ENCODE data around the gene PPM1E.

DNA sequence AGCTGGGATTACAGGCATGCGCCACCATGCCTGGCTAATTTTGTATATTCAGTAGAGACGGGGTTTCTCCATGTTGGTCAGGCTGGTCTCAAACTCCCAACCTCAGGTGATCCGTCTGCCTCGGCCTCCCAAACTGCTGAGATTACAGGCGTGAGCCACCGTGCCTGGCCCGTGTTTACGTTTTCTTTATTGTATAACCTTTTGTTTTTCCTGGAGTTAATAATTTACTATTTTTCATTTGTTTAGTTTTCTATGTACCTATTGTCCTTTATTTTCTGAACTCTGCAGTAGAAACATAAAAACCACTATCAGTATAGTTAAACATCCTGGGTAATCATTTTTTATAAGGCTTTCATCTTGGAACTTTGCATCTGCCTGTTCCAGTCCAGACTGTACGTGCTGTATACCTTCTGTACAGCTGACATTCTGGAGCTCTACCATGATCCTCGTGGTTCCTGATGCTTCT is 73.6 kb downstream of the PPM1E start:
- TF ChIP-seq POLR2AphosphoS5 (IDR thresholded peaks at IDR 0.05; ENCODE audit: low read depth, low read length) (no peak), SIN3A (IDR thresholded peaks at IDR 0.05; ENCODE audit: borderline replicate concordance, insufficient read depth, low read length) (no peak)
- TF ChIP-seq, protein P1, sequence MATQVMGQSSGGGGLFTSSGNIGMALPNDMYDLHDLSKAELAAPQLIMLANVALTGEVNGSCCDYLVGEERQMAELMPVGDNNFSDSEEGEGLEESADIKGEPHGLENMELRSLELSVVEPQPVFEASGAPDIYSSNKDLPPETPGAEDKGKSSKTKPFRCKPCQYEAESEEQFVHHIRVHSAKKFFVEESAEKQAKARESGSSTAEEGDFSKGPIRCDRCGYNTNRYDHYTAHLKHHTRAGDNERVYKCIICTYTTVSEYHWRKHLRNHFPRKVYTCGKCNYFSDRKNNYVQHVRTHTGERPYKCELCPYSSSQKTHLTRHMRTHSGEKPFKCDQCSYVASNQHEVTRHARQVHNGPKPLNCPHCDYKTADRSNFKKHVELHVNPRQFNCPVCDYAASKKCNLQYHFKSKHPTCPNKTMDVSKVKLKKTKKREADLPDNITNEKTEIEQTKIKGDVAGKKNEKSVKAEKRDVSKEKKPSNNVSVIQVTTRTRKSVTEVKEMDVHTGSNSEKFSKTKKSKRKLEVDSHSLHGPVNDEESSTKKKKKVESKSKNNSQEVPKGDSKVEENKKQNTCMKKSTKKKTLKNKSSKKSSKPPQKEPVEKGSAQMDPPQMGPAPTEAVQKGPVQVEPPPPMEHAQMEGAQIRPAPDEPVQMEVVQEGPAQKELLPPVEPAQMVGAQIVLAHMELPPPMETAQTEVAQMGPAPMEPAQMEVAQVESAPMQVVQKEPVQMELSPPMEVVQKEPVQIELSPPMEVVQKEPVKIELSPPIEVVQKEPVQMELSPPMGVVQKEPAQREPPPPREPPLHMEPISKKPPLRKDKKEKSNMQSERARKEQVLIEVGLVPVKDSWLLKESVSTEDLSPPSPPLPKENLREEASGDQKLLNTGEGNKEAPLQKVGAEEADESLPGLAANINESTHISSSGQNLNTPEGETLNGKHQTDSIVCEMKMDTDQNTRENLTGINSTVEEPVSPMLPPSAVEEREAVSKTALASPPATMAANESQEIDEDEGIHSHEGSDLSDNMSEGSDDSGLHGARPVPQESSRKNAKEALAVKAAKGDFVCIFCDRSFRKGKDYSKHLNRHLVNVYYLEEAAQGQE (IDR thresholded peaks at IDR 0.05; ENCODE audit: insufficient read depth in 1 of 2, low read depth in 2 of 2, low read length in 2 of 2) = no peak
